Stomach (tissue), 9 donors: ENCODE data around the gene TRAF3IP3. TPM values are rescaled to one million over a fixed set of nuclear protein-coding genes. Genes with fewer than 3 reads are reported as not detected.

Experiments used
- DNase-seq, 2 donors: peaks; one replicate each; pipeline versions ENCODE4 v3.0.0 to v3.0.0-alpha.2; 2013 to 2019
- H3K27ac ChIP-seq, 5 donors: fragments of 200-600 bp in 4 of 5; sonication (generic) in 4 of 5; one replicate each; pipeline ENCODE4 v1.5.1; 2013 to 2019; ENCODE audit warnings: mild to moderate bottlenecking in 1 of 5, moderate library complexity in 1 of 5
- H3K27me3 ChIP-seq, 3 donors: fragments of 200-600 bp; sonication (generic); one replicate each; pipeline ENCODE4 v1.5.1; 2017 to 2019; ENCODE audit warnings: mixed run types in 1 of 3
- H3K36me3 ChIP-seq, 4 donors: fragments of 200-600 bp; sonication (generic); 1 replicate in 3 of 4; 2 replicates in 1 of 4; pipeline ENCODE4 v1.5.1; 2016 to 2019
- H3K4me1 ChIP-seq, 4 donors: fragments of 200-600 bp; sonication (generic); one replicate each; pipeline ENCODE4 v1.5.1; 2016 to 2019
- H3K4me3 ChIP-seq, 4 donors: fragments of 200-600 bp; sonication (generic) in 3 of 4; one replicate each; pipeline ENCODE4 v1.5.1; 2016 to 2019; ENCODE audit warnings: mild to moderate bottlenecking in 1 of 4
- H3K9me3 ChIP-seq, 4 donors: fragments of 200-600 bp; sonication (generic); one replicate each; pipeline ENCODE4 v1.5.1; 2016 to 2019
- CTCF ChIP-seq, 7 experiments: fragments of 450-650 bp in 4 of 7; fragments of 200-600 bp in 3 of 7; sonication (generic) in 3 of 7; IDR thresholded peaks; one replicate each; pipeline ENCODE4 v1.5.1; 2016 to 2019; ENCODE audit warnings: antibody characterized with exemption in 7 of 7, control low read depth in 2 of 7, mild to moderate bottlenecking in 1 of 7
- EP300 ChIP-seq: sonication (generic); formaldehyde crosslinking; IDR thresholded peaks from one replicate; pipeline ENCODE4 v1.6.1; 2017; ENCODE audit warnings: antibody characterized with exemption
- POLR2A ChIP-seq, 4 donors: fragments of 450-650 bp; IDR thresholded peaks; one replicate each; pipeline ENCODE4 v1.6.1; 2016; ENCODE audit warnings: antibody characterized with exemption in 4 of 4, control low read depth in 2 of 4, mild to moderate bottlenecking in 1 of 4, moderate library complexity in 1 of 4
- POLR2AphosphoS5 ChIP-seq, 3 donors: sonication (generic); formaldehyde crosslinking; IDR thresholded peaks; one replicate each; pipeline ENCODE4 v1.6.1; 2016; ENCODE audit warnings: antibody characterized with exemption in 3 of 3
- WGBS, 5 donors: extraction: QIAGEN DNeasy Blood & Tissue Kit in 3 of 5; methylation state at CpG; one replicate each; pipeline versions ENCODE4 v1.1.5 to v1.1.7; 2013 to 2018; 5-methylcytosine and 5-hydroxymethylcytosine counted together
- intact Hi-C: fragments of 100-400 bp; cut with DNase I; formaldehyde crosslinking; loops from one replicate; pipeline ENCODE4 v1.15.1; 2023; ENCODE audit warnings: low total_unique reads
- polyA plus RNA-seq, 3 donors: library from polyadenylated mRNA; stranded (reverse); fragments of 200-250 nt; gene quantifications; one replicate each; pipeline ENCODE4 v1.2.3, GENCODE V29; 2013
- total RNA-seq, 5 donors: library from RNA; depleted of rRNA; stranded (reverse); fragments of >200 nt; gene quantifications; one replicate each; pipeline versions ENCODE4 v1.1.0 to v1.2.3, GENCODE V29; 2014 to 2016
- donor health status: healthy with polysubstance abuse.
- donor health status: Bipolar disorder and iron deficiency.
- donor health status: healthy.

The TRAF3IP3 gene
- total and polyA plus RNA-seq, 8 donors, result 2.2 to 9.6 (median 3.3) TPM; not detected in 1

- 91 to 95% (median 93%) methylated on average over 12 of the region's 12 CpGs for WGBS, 5 donors
- DNase-seq, result no peak
- H3K4me1 ChIP-seq, result peaks cover 0 to 37% (median 9%) of the 10 kb centered on the region in 4 donors
- intact Hi-C loops, result no loop called here
- H3K9me3 ChIP-seq, result no peaks in the 10 kb centered on the region
- TF ChIP-seq EP300, result no peak
- TF ChIP-seq POLR2A (IDR thresholded peaks at IDR 0.05), result no peak
- TF ChIP-seq CTCF (IDR thresholded peaks at IDR 0.05), result no peak
- TF ChIP-seq POLR2AphosphoS5 (IDR thresholded peaks at IDR 0.05), result no peak
- H3K4me3 ChIP-seq, result no peak overlapping the region
- peaks cover 0 to 9% (median 0%) of the 10 kb centered on the region in 4 donors for H3K36me3 ChIP-seq
- H3K27me3 ChIP-seq, result no peaks in the 10 kb centered on the region
- no peak overlapping the region for H3K27ac ChIP-seq
These were observed 4.0 kb downstream of the TRAF3IP3 start for GRCh38 chr1:209759829-209760359.

DNA sequence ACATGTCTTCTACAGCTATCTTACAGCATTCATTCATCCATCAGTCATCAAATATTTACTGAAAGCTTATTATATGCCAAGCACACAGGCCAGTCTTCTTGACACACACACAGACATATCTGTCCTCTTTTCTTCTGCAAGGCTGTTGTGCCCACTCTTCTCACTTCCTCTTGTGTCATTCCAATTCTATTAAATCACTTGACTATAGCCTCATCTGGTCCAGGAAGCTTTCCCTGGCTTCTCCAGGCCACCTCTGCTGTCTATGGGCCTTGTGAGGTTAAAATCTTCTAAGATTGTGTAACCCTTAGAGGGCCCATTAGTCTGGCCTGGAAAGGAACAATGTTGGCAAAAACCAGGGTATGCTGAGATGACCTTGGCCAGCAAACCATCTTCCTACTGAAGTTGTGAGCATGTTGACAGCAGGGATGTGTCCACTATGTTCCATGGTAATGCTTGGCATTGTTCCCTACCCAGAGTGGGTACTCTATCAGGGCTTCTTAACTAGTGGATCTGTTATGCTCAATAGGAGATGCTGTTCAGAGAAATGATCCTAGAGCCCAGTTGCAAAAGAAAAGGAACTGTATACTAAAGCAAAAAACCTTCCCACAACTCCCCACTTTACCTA is 5.3 kb downstream of the TRAF3IP3 start:
- Histone ChIP-seq H3K36me3 (peaks cover 0 to 9% (median 0%) of the 10 kb centered on the region in 4 donors), H3K27ac (no peak overlapping the region), H3K4me3 (no peak overlapping the region), H3K4me1 (peaks cover 0 to 35% (median 9%) of the 10 kb centered on the region in 4 donors), H3K27me3 (no peaks in the 10 kb centered on the region), H3K9me3 (no peaks in the 10 kb centered on the region)
- no peak for TF ChIP-seq EP300
- no peak for TF ChIP-seq CTCF (IDR thresholded peaks at IDR 0.05)
- no peak for TF ChIP-seq POLR2AphosphoS5 (IDR thresholded peaks at IDR 0.05)
- TF ChIP-seq POLR2A (IDR thresholded peaks at IDR 0.05), result no peak
- intact Hi-C loops, result no loop called here
- DNase-seq, result no peak

DNA sequence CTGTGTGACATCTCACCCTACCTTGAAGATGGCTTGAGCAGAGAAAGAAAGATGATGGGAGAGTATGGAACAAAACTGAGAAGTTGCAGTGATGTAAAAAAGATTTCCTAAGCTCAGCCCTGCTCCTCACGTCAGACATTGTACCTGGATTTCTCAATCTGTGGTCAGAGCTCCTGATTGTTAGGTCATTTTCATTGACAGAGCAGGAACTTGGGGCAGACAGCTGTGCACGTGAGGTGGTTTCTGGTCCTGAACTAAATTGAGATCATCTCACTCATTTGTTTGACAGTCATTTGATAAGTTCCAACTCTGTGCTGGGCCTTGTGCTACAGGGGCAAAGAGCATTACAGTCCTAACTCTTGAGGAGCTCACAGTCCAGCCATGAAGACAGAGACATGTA is 10.2 kb downstream of the TRAF3IP3 start:
- peaks cover 0 to 4% (median 0%) of the 10 kb centered on the region in 4 donors for H3K36me3 ChIP-seq
- no peaks in the 10 kb centered on the region for H3K9me3 ChIP-seq
- 55 to 66% (median 59%) methylated on average over 2 of the region's 2 CpGs for WGBS, 5 donors
- H3K27me3 ChIP-seq, result no peaks in the 10 kb centered on the region
- H3K4me3 ChIP-seq, result no peak overlapping the region
- TF ChIP-seq EP300 (no peak), POLR2AphosphoS5 (IDR thresholded peaks at IDR 0.05) (no peak), CTCF (IDR thresholded peaks at IDR 0.05) (no peak), POLR2A (IDR thresholded peaks at IDR 0.05) (no peak)
- intact Hi-C loops, result no loop called here
- peaks cover 18 to 42% (median 32%) of the 10 kb centered on the region in 4 donors for H3K4me1 ChIP-seq
- H3K27ac ChIP-seq, result peak overlapping the region in 2 of 5 donors; percentile 31 to 38
- DNase-seq, result no peak

DNA sequence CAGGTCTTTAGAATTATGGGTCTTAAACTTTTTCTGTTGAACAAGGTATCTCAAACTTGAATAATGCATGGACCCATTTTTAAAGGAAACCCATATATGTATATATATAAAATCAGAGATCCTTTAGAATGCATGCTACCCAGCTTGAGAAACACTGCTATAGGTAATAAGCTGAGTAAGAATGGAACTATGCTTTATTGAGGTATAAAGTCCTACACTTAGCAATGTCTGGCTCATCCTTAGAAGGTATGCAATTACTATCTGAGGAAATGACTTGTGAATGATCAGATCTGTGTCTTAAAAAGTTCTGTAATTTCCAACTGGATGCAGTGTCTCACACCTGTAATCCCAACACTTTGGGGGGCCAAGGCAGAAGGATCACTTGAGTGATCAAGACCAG is 11.2 kb downstream of the TRAF3IP3 start:
- peaks cover 0 to 4% (median 0%) of the 10 kb centered on the region in 4 donors for H3K36me3 ChIP-seq
- H3K4me1 ChIP-seq, result peaks cover 18 to 51% (median 31%) of the 10 kb centered on the region in 4 donors
- H3K9me3 ChIP-seq, result no peaks in the 10 kb centered on the region
- TF ChIP-seq CTCF (IDR thresholded peaks at IDR 0.05) (no peak), POLR2A (IDR thresholded peaks at IDR 0.05) (no peak), POLR2AphosphoS5 (IDR thresholded peaks at IDR 0.05) (no peak), EP300 (no peak)
- H3K27ac ChIP-seq, result peak overlapping the region in 1 of 5 donors; percentile 84
- intact Hi-C loops, result no loop called here
- no peak for DNase-seq
- no peak overlapping the region for H3K4me3 ChIP-seq
- no peaks in the 10 kb centered on the region for H3K27me3 ChIP-seq
